Endothelial cell (in vitro differentiated cells): ENCODE data around the gene MTERF4. TPM values are rescaled to one million over a fixed set of nuclear protein-coding genes. Genes with fewer than 3 reads are reported as not detected.

Experiments
- DNase-seq: peaks from one replicate; pipeline ENCODE4 v3.0.0; 2021; ENCODE audit warnings: low spot score
- H3K27ac Mint-ChIP-seq: one replicate; pipeline ENCODE4 v1.8.0; 2021; ENCODE audit warnings: mixed read lengths, inconsistent platforms; ENCODE audit not compliant: unreplicated experiment
- H3K27me3 Mint-ChIP-seq: one replicate; pipeline ENCODE4 v1.8.0; 2021; ENCODE audit warnings: mild to moderate bottlenecking, moderate library complexity, mixed read lengths, inconsistent platforms; ENCODE audit not compliant: unreplicated experiment
- H3K36me3 Mint-ChIP-seq: one replicate; pipeline ENCODE4 v1.8.0; 2021; ENCODE audit warnings: mild to moderate bottlenecking, low read depth, mixed read lengths, inconsistent platforms; ENCODE audit not compliant: unreplicated experiment
- H3K4me1 Mint-ChIP-seq: one replicate; pipeline ENCODE4 v1.8.0; 2021; ENCODE audit warnings: mild to moderate bottlenecking, mixed read lengths, inconsistent platforms; ENCODE audit not compliant: unreplicated experiment
- H3K4me3 Mint-ChIP-seq: one replicate; pipeline ENCODE4 v1.8.0; 2021; ENCODE audit warnings: mild to moderate bottlenecking, mixed read lengths, inconsistent platforms; ENCODE audit not compliant: unreplicated experiment
- H3K9me3 Mint-ChIP-seq: one replicate; pipeline ENCODE4 v1.8.0; 2021; ENCODE audit warnings: mixed read lengths, inconsistent platforms; ENCODE audit not compliant: unreplicated experiment
- total RNA-seq: library from RNA; stranded (reverse); fragmentation: NEBNext Ultra II Directional; extraction: Animal tissue kit (Norgen Biotek cat#: 25700); gene quantifications from one replicate; pipeline ENCODE4 v1.2.1, GENCODE V29; 2021; ENCODE audit not compliant: unreplicated experiment
- TF ChIP-seq, protein P1 (sequence below): fragments of 200-600 bp; sonication (generic); IDR thresholded peaks from one replicate; pipeline ENCODE4 v1.5.0; 2021; ENCODE audit warnings: antibody characterized with exemption; ENCODE audit not compliant: unreplicated experiment

MTERF4 gene
- total RNA-seq, 1 donor from 2014 or later, result 82.4 TPM

DNA sequence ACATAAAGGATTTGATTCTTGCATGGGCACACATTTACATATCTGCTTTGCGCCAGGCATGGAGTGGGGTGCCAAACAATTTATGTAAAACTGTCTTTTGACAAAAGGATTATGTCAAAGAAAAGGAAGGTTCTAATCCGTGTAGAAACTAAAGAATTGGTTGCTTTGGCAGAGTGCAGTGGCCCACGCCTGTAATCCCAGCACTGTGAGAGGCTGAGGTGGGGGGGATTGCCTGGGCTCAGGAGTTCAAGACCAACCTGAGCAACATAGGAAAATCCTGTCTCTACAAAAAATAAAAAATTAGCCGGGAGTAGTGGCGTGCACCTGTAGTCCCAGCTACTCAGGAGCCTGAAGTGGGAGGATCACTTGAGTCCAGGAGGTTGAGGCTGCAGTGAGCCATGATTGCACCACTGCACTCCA, 1.1 kb upstream of the MTERF4 start:
- Mint-ChIP-seq H3K4me3 (peak overlapping the region; percentile 97), H3K27me3 (peaks cover 3% of the 10 kb centered on the region), H3K27ac (peak overlapping the region; percentile 98), H3K9me3 (no peaks in the 10 kb centered on the region), H3K36me3 (peaks cover 34% of the 10 kb centered on the region), H3K4me1 (peaks cover 48% of the 10 kb centered on the region)
- no peak for DNase-seq
- TF ChIP-seq, protein P1, sequence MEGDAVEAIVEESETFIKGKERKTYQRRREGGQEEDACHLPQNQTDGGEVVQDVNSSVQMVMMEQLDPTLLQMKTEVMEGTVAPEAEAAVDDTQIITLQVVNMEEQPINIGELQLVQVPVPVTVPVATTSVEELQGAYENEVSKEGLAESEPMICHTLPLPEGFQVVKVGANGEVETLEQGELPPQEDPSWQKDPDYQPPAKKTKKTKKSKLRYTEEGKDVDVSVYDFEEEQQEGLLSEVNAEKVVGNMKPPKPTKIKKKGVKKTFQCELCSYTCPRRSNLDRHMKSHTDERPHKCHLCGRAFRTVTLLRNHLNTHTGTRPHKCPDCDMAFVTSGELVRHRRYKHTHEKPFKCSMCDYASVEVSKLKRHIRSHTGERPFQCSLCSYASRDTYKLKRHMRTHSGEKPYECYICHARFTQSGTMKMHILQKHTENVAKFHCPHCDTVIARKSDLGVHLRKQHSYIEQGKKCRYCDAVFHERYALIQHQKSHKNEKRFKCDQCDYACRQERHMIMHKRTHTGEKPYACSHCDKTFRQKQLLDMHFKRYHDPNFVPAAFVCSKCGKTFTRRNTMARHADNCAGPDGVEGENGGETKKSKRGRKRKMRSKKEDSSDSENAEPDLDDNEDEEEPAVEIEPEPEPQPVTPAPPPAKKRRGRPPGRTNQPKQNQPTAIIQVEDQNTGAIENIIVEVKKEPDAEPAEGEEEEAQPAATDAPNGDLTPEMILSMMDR, result no peak

DNA sequence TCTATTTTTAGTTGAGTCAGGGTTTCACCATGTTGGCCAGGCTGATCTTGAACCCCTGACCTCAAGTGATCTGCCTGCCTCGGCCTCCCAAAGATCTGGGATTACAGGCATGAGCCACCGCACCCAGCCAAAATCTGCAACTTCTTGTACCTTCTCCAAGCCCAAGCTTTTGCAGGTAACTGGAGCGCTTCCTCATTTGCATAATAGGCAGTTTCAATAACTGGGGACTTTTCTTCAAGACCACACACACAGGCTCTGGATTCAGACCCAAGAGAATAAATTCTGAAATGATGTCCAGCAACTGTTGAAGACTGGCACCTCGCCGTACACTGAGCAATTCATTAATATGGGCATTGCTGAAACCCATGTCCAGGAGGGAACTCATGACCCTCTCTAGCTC, 2.8 kb downstream of the MTERF4 start:
- Mint-ChIP-seq H3K27ac (no peak overlapping the region), H3K4me1 (peaks cover 56% of the 10 kb centered on the region), H3K27me3 (peaks cover 11% of the 10 kb centered on the region), H3K4me3 (peak overlapping the region; percentile 38), H3K36me3 (peaks cover 52% of the 10 kb centered on the region), H3K9me3 (no peaks in the 10 kb centered on the region)
- no peak for DNase-seq
- TF ChIP-seq, protein P1, result no peak

DNA sequence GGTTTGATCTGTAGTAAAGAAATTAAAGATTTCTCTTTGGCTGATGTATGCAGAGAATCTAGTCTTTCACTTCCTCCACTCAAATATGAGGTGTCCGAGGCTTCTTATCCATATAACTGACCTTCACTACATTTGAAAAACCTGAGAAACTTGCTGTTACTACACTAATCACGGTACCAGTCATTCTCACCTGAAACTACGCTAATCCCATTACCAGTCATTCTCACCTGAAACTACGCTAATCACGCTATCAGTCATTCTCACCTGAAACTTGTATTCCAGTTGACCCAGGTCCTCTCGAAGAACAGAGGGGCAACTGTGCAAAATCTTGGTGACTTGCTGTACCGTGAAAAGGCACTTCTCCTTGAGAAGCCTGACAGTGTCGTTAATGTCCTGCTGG, 5.1 kb downstream of the MTERF4 start:
- H3K27ac Mint-ChIP-seq, result no peak overlapping the region
- H3K36me3 Mint-ChIP-seq, result peaks cover 52% of the 10 kb centered on the region
- H3K27me3 Mint-ChIP-seq, result peaks cover 9% of the 10 kb centered on the region
- peaks cover 51% of the 10 kb centered on the region for H3K4me1 Mint-ChIP-seq
- no peaks in the 10 kb centered on the region for H3K9me3 Mint-ChIP-seq
- DNase-seq, result no peak
- no peak overlapping the region for H3K4me3 Mint-ChIP-seq
- TF ChIP-seq, protein P1, result no peak

DNA sequence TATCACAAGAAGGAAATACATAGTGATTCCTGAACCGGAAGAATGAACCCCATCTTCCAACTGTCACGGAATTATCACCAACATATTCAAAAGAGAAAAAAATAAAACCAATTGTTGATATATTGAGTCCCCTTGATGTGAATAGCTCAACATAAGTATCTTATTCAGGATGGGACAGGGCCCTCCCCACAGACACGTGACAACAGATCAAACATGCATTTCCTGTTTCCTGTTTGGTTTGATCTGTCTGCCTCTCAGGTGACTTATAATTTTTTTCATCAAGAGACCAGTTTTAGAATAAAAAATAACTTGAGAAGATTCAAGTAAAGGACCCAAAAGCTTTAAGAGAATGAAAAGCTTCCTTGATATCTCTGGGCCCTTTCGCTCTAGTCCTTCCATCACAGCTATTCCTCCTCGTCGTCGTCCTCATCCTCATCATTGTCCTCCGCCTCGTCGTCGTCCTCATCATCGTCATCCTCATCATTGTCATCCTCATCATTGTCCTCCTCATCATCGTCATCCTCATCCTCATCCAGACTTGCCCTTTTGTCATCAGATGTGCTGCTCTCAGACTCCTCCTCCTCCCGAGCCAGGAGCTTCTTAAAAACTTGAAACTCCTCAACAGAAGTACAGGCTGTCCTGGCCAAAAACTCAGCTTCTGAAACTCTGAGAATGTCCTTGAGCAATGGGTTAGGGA, 6.3 kb downstream of the MTERF4 start:
- peak overlapping the region; percentile 47 for H3K4me3 Mint-ChIP-seq
- H3K4me1 Mint-ChIP-seq, result peaks cover 51% of the 10 kb centered on the region
- TF ChIP-seq, protein P1, result no peak
- H3K27me3 Mint-ChIP-seq, result peaks cover 11% of the 10 kb centered on the region
- H3K9me3 Mint-ChIP-seq, result no peaks in the 10 kb centered on the region
- no peak for DNase-seq
- peaks cover 64% of the 10 kb centered on the region for H3K36me3 Mint-ChIP-seq
- H3K27ac Mint-ChIP-seq, result peak overlapping the region; percentile 58

GRCh38 chr2:241094924-241095420, 7.1 kb downstream of the MTERF4 start:
- Mint-ChIP-seq H3K27ac (no peak overlapping the region), H3K4me3 (no peak overlapping the region), H3K27me3 (peaks cover 11% of the 10 kb centered on the region), H3K4me1 (peaks cover 49% of the 10 kb centered on the region), H3K9me3 (no peaks in the 10 kb centered on the region), H3K36me3 (peaks cover 60% of the 10 kb centered on the region)
- DNase-seq, result no peak
- TF ChIP-seq, protein P1, result no peak
